Loucy (cell line): ENCODE results near the gene COL27A1.

Experiments used
- H2AFZ ChIP-seq: fragments of 200-600 bp; sonication (generic); 2 replicates; pipeline ENCODE4 v1.6.0; 2016; ENCODE audit warnings: antibody characterized with exemption, mild to moderate bottlenecking, low read length, moderate library complexity
- H3F3A ChIP-seq: fragments of 200-600 bp; 2 replicates; pipeline ENCODE4 v1.6.0; 2016; ENCODE audit warnings: antibody characterized with exemption, low read depth, mild to moderate bottlenecking
- H3K27me3 ChIP-seq: fragments of 200-600 bp; sonication (generic); 2 replicates; pipeline ENCODE4 v1.6.1; 2014; ENCODE audit warnings: low read length, mild to moderate bottlenecking; ENCODE audit not compliant: insufficient read depth, poor library complexity, severe bottlenecking
- H3K36me3 ChIP-seq: fragments of 200-600 bp; sonication (generic); 2 replicates; pipeline ENCODE4 v1.6.1; 2016; ENCODE audit warnings: low read length; ENCODE audit not compliant: insufficient read depth
- H3K4me1 ChIP-seq: fragments of 200-600 bp; sonication (generic); 2 replicates; pipeline ENCODE4 v1.5.1; 2014; ENCODE audit warnings: low read length, mild to moderate bottlenecking; ENCODE audit not compliant: insufficient read depth, poor library complexity, severe bottlenecking
- H3K4me2 ChIP-seq: fragments of 200-600 bp; sonication (generic); 2 replicates; pipeline ENCODE4 v1.6.0; 2014; ENCODE audit warnings: antibody characterized with exemption, low read length, low read depth, mild to moderate bottlenecking; ENCODE audit not compliant: poor library complexity, severe bottlenecking
- H3K4me3 ChIP-seq: fragments of 200-600 bp; sonication (generic); 2 replicates; pipeline ENCODE4 v1.5.1; 2014; ENCODE audit warnings: low read length, mild to moderate bottlenecking, mixed read lengths; ENCODE audit not compliant: poor library complexity, severe bottlenecking
- H3K79me2 ChIP-seq: fragments of 200-600 bp; sonication (generic); 2 replicates; pipeline ENCODE4 v1.6.1; 2014; ENCODE audit warnings: low read length; ENCODE audit not compliant: insufficient read depth
- H3K9ac ChIP-seq: fragments of 200-600 bp; sonication (generic); 2 replicates; pipeline ENCODE4 v1.6.0; 2014; ENCODE audit warnings: mild to moderate bottlenecking, low read depth, low read length, moderate library complexity; ENCODE audit not compliant: poor library complexity, severe bottlenecking
- H3K9me2 ChIP-seq: fragments of 200-600 bp; sonication (generic); replicated peaks from 2 replicates; pipeline ENCODE4 v1.6.1; 2016; ENCODE audit warnings: low read depth, low read length, mixed read lengths
- H3K9me3 ChIP-seq: fragments of 200-600 bp; sonication (generic); 2 replicates; pipeline ENCODE4 v1.6.1; 2014; ENCODE audit warnings: mild to moderate bottlenecking, antibody characterized with exemption, low read length, low read depth; ENCODE audit not compliant: insufficient read depth
- H4K20me1 ChIP-seq: fragments of 200-600 bp; sonication (generic); 2 replicates; pipeline ENCODE4 v1.6.0; 2014; ENCODE audit warnings: antibody characterized with exemption, low read length, mild to moderate bottlenecking; ENCODE audit not compliant: insufficient read depth, poor library complexity, severe bottlenecking
- CTCF ChIP-seq: fragments of 200-600 bp; sonication (generic); conservative IDR thresholded peaks from 2 replicates; pipeline ENCODE4 v1.5.1; 2014; ENCODE audit warnings: mild to moderate bottlenecking, antibody characterized with exemption, low read length
- EZH2phosphoT487 ChIP-seq: fragments of 200-600 bp; IDR thresholded peaks from 2 replicates; pipeline ENCODE4 v1.6.1; 2018; ENCODE audit warnings: antibody characterized with exemption, mild to moderate bottlenecking, moderate library complexity, borderline replicate concordance

Gene COL27A1

GRCh38 chr9:114247077-114247476, 91.7 kb downstream of the COL27A1 start:
- no peaks in the 10 kb centered on the region for H3K79me2 ChIP-seq
- no peaks in the 10 kb centered on the region for H3F3A ChIP-seq
- no peaks in the 10 kb centered on the region for H3K9me2 ChIP-seq
- H3K4me3 ChIP-seq, result no peak overlapping the region
- H3K27me3 ChIP-seq, result no peaks in the 10 kb centered on the region
- H3K9me3 ChIP-seq, result no peaks in the 10 kb centered on the region
- no peak overlapping the region for H3K9ac ChIP-seq
- no peak overlapping the region for H3K4me2 ChIP-seq
- no peaks in the 10 kb centered on the region for H3K36me3 ChIP-seq
- no peak for TF ChIP-seq CTCF
- no peak for TF ChIP-seq EZH2phosphoT487
- H4K20me1 ChIP-seq, result no peaks in the 10 kb centered on the region
- no peaks in the 10 kb centered on the region for H3K4me1 ChIP-seq
- H2AFZ ChIP-seq, result no peak overlapping the region

- Histone ChIP-seq H3F3A (no peaks in the 10 kb centered on the region), H3K27me3 (no peaks in the 10 kb centered on the region), H3K4me1 (no peaks in the 10 kb centered on the region), H3K9me3 (no peaks in the 10 kb centered on the region), H3K4me3 (no peak overlapping the region), H3K4me2 (no peak overlapping the region), H4K20me1 (no peaks in the 10 kb centered on the region), H3K9ac (no peak overlapping the region), H3K36me3 (no peaks in the 10 kb centered on the region), H2AFZ (no peak overlapping the region), H3K79me2 (no peaks in the 10 kb centered on the region), H3K9me2 (no peaks in the 10 kb centered on the region)
- no peak for TF ChIP-seq CTCF
Measured at GRCh38 chr9:114247491-114247890, 92.2 kb downstream of the COL27A1 start.

GRCh38 chr9:114248299-114248707, 93.0 kb downstream of the COL27A1 start:
- Histone ChIP-seq H3K36me3 (no peaks in the 10 kb centered on the region), H3K9me3 (no peaks in the 10 kb centered on the region), H3K4me3 (no peak overlapping the region), H4K20me1 (no peaks in the 10 kb centered on the region), H3K79me2 (no peaks in the 10 kb centered on the region), H3F3A (no peaks in the 10 kb centered on the region), H3K4me1 (no peaks in the 10 kb centered on the region), H3K9ac (no peak overlapping the region), H3K27me3 (no peaks in the 10 kb centered on the region), H3K4me2 (no peak overlapping the region), H3K9me2 (no peaks in the 10 kb centered on the region), H2AFZ (no peak overlapping the region)
- TF ChIP-seq CTCF, result no peak
- no peak for TF ChIP-seq EZH2phosphoT487
